WTC11 (cell line): Measurements from ENCODE around the gene CCDC61. TPM values are rescaled to one million over a fixed set of nuclear protein-coding genes. Genes with fewer than 3 reads are reported as not detected.

Experiments
- ATAC-seq: fragments of 200-7000 bp; cut with Tn5 transposase; 2 replicates; pipeline ENCODE4 v1.10.0; 2021; ENCODE audit warnings: mild to moderate bottlenecking, moderate library complexity
- CTCF ChIA-PET: fragments of 300-600 bp; sonication (Branson Sonifier 250); formaldehyde crosslinking; loops from one replicate; lab custom pipeline; 2021; ENCODE audit warnings: antibody characterized with exemption; lab: Charles Lee
- POLR2A ChIA-PET: fragments of 350-600 bp; sonication (Branson Sonifier 250); formaldehyde crosslinking; loops from one replicate; lab custom pipeline; 2021; ENCODE audit warnings: antibody characterized with exemption; lab: Charles Lee
- DNase-seq: peaks from one replicate; pipeline ENCODE4 v3.0.0; 2021; ENCODE audit warnings: low spot score
- H3K27ac Mint-ChIP-seq: 2 replicates; pipeline ENCODE4 v1.8.0; 2021; ENCODE audit warnings: mixed read lengths
- H3K27me3 Mint-ChIP-seq: 2 replicates; pipeline ENCODE4 v1.8.0; 2021; ENCODE audit warnings: low read depth, mild to moderate bottlenecking, moderate library complexity, mixed read lengths
- H3K36me3 Mint-ChIP-seq: 2 replicates; pipeline ENCODE4 v1.8.0; 2021; ENCODE audit warnings: mixed read lengths
- H3K4me1 Mint-ChIP-seq: 2 replicates; pipeline ENCODE4 v1.8.0; 2022; ENCODE audit warnings: mixed read lengths
- H3K4me3 Mint-ChIP-seq: 2 replicates; pipeline ENCODE4 v1.8.0; 2021; ENCODE audit warnings: mild to moderate bottlenecking, moderate library complexity, mixed read lengths
- H3K9me3 Mint-ChIP-seq: 2 replicates; pipeline ENCODE4 v1.8.0; 2021; ENCODE audit warnings: mixed read lengths
- ATF1 ChIP-seq: sonication (generic); formaldehyde crosslinking; IDR thresholded peaks from 2 replicates; pipeline ENCODE4 v1.8.1; 2023; ENCODE audit warnings: mild to moderate bottlenecking, moderate library complexity, missing genetic modification reagents
- CREB1 ChIP-seq: sonication (generic); formaldehyde crosslinking; IDR thresholded peaks from 2 replicates; pipeline ENCODE4 v1.8.0; 2023; ENCODE audit warnings: mild to moderate bottlenecking, missing genetic modification reagents
- FOXJ3 ChIP-seq: sonication (generic); formaldehyde crosslinking; IDR thresholded peaks from 2 replicates; pipeline ENCODE4 v1.9.0; 2021; ENCODE audit warnings: missing genetic modification reagents, mild to moderate bottlenecking, borderline replicate concordance
- FOXP1 ChIP-seq: sonication (generic); formaldehyde crosslinking; IDR thresholded peaks from 2 replicates; pipeline ENCODE4 v1.8.0; 2022; ENCODE audit warnings: missing genetic modification reagents, mild to moderate bottlenecking, moderate library complexity, borderline replicate concordance
- HMGA2 ChIP-seq: fragments of 250-450 bp; sonication (Bioruptor Pico); IDR thresholded peaks from 2 replicates; pipeline ENCODE4 v1.4.0; 2021; ENCODE audit warnings: mild to moderate bottlenecking, moderate library complexity
- MXD4 ChIP-seq: fragments of 250-450 bp; sonication (Bioruptor Pico); IDR thresholded peaks from 2 replicates; pipeline ENCODE4 v1.8.0; 2021; ENCODE audit warnings: mild to moderate bottlenecking, moderate library complexity, borderline replicate concordance
- TCF7 ChIP-seq: sonication (generic); formaldehyde crosslinking; IDR thresholded peaks from 2 replicates; pipeline ENCODE4 v1.8.0; 2022; ENCODE audit warnings: mild to moderate bottlenecking, low read depth, missing genetic modification reagents, moderate library complexity
- ZNF263 ChIP-seq: sonication (generic); formaldehyde crosslinking; IDR thresholded peaks from 2 replicates; pipeline ENCODE4 v1.8.1; 2022; ENCODE audit warnings: low read depth, mild to moderate bottlenecking, moderate library complexity, missing genetic modification reagents
- total RNA-seq: library from RNA; stranded (reverse); gene quantifications from 3 replicates; pipeline ENCODE4 v1.2.3, GENCODE V29; 2021
- TF ChIP-seq, protein P1 (sequence below): sonication (generic); formaldehyde crosslinking; IDR thresholded peaks from 2 replicates; pipeline ENCODE4 v1.8.1; 2023; ENCODE audit warnings: mild to moderate bottlenecking, missing genetic modification reagents
- TF ChIP-seq, protein P2 (sequence below): fragments of 250-450 bp; sonication (Bioruptor Pico); IDR thresholded peaks from 2 replicates; pipeline ENCODE4 v1.9.0; 2021; ENCODE audit warnings: moderate library complexity, mild to moderate bottlenecking, inconsistent platforms, borderline replicate concordance
- TF ChIP-seq, protein P3 (sequence below): fragments of 250-450 bp; sonication (Bioruptor Pico); IDR thresholded peaks from 2 replicates; pipeline ENCODE4 v1.9.0; 2021; ENCODE audit warnings: mild to moderate bottlenecking, borderline replicate concordance

Gene CCDC61
- total RNA-seq, 1 experiment from 2014 or later = 33.7 TPM

DNA sequence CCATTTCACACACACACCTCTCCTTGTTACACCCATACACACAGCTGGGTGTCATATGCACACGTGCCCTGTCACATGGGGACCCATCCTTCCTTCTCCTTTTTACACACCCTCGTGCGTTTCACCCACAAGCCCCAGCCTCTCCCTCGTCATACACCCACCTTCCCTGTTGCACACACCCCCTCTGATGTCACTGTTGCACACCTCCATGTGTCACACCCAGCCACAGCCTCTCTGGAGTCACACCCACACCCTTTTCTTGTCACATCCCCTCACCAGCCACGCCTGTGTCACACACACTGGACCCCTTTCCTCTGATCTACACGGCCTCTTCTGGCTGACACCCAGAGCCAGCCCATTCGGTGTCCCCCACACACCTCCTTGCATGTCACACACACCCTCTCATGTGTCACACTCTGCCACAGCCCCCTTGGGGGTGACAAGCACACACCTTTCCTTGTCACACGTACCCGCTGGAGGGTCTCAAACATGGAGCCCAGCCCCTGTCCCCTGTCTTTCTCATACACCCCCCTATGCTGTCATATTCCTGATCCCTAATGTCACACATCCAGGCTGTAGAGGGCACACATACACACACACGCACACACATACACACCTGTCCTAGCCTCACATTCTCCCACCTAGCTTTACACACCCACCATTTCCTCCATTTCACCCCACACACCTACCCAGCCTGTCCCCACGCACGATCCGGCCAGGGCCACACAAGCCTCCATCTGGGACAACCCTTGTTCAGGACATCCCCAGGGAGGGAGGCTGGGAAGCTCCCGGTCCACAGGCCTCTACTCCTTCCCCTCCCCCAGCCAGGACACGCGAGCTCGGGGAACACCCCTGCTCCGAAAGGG, 23.0 kb upstream of the CCDC61 start:
- ATAC-seq (no peak), DNase-seq (no peak)
- Mint-ChIP-seq H3K9me3 (no peaks in the 10 kb centered on the region), H3K4me3 (peak overlapping the region; percentile 59), H3K27me3 (peaks cover 82% of the 10 kb centered on the region), H3K4me1 (peaks cover 20% of the 10 kb centered on the region), H3K27ac (no peak overlapping the region), H3K36me3 (no peaks in the 10 kb centered on the region)
- ChIA-PET POLR2A (interaction anchor here (0.6 kb wide), 2 partner anchors 19 to 33 kb away, joined by 3 to 5 read pairs; no protein-coding TSS in a partner anchor), CTCF (interaction anchor here (0.7 to 1.9 kb wide), 2 partner anchors 12 to 198 kb away, joined by 4 to 11 read pairs; no protein-coding TSS in a partner anchor)
- no peak for TF ChIP-seq ZNF263 (CRISPR knock-in tag)
- TF ChIP-seq, protein P1, sequence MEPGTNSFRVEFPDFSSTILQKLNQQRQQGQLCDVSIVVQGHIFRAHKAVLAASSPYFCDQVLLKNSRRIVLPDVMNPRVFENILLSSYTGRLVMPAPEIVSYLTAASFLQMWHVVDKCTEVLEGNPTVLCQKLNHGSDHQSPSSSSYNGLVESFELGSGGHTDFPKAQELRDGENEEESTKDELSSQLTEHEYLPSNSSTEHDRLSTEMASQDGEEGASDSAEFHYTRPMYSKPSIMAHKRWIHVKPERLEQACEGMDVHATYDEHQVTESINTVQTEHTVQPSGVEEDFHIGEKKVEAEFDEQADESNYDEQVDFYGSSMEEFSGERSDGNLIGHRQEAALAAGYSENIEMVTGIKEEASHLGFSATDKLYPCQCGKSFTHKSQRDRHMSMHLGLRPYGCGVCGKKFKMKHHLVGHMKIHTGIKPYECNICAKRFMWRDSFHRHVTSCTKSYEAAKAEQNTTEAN (CRISPR knock-in tag) = peak; percentile 82; the same call in 1 of the 2 replicates
- TF ChIP-seq TCF7 = 0 out of 2 replicates have a peak, but pooled peaks have one; percentile 32

DNA sequence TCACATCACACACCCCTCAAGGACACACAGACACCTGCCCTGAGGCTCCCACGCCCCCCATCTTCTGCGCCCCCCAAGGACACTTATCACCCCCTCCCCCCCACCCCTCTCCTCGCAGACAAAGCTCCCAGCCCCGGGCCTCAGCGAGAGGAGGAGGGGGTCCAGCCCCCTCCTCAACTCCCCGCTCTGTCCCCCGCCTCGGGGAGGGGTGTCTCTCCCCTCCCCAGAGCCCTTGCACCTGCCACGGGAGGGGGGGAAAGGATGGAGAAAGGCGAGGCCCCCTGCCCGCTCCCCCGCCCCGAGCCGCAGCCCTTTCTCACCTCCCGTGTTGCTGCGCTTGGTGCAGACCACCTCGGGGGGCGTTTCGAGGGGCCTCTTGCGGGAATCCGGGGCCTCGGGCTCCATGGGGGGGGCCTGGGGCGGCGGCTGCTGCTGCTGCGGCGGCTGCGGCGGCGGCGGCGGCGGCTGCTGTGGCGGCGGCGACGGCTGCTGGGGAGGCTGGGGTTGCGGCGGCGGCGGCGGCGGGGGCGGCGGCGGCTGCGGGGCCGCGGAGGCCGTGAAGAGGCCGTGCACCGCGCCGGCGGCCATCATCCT, 22.2 kb upstream of the CCDC61 start:
- ATAC-seq = no peak
- DNase-seq = peak; percentile 32
- POLR2A ChIA-PET = interaction anchor here (0.6 kb wide), 1 partner anchor 20 kb away, joined by 3 read pairs; no protein-coding TSS in a partner anchor
- H3K36me3 Mint-ChIP-seq = no peaks in the 10 kb centered on the region
- H3K4me1 Mint-ChIP-seq = peaks cover 16% of the 10 kb centered on the region
- CTCF ChIA-PET = interaction anchor here (0.7 to 1.9 kb wide), 2 partner anchors 12 to 198 kb away, joined by 4 to 11 read pairs; no protein-coding TSS in a partner anchor
- H3K9me3 Mint-ChIP-seq = no peaks in the 10 kb centered on the region
- no peak overlapping the region for H3K27ac Mint-ChIP-seq
- TF ChIP-seq CREB1 (CRISPR knock-in tag) = no peak
- TF ChIP-seq, protein P2, sequence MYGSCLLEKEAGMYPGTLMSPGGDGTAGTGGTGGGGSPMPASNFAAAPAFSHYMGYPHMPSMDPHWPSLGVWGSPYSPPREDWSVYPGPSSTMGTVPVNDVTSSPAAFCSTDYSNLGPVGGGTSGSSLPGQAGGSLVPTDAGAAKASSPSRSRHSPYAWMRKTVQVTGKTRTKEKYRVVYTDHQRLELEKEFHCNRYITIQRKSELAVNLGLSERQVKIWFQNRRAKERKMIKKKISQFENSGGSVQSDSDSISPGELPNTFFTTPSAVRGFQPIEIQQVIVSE (CRISPR knock-in tag) = no peak
- TF ChIP-seq FOXP1 (CRISPR knock-in tag) = no peak
- no peak for TF ChIP-seq ZNF263 (CRISPR knock-in tag)
- TF ChIP-seq ATF1 (CRISPR knock-in tag) = no peak
- no peak for TF ChIP-seq FOXJ3 (CRISPR knock-in tag)
- TF ChIP-seq MXD4 (CRISPR knock-in tag) = no peak
- no peak for TF ChIP-seq HMGA2
- TF ChIP-seq, protein P3, sequence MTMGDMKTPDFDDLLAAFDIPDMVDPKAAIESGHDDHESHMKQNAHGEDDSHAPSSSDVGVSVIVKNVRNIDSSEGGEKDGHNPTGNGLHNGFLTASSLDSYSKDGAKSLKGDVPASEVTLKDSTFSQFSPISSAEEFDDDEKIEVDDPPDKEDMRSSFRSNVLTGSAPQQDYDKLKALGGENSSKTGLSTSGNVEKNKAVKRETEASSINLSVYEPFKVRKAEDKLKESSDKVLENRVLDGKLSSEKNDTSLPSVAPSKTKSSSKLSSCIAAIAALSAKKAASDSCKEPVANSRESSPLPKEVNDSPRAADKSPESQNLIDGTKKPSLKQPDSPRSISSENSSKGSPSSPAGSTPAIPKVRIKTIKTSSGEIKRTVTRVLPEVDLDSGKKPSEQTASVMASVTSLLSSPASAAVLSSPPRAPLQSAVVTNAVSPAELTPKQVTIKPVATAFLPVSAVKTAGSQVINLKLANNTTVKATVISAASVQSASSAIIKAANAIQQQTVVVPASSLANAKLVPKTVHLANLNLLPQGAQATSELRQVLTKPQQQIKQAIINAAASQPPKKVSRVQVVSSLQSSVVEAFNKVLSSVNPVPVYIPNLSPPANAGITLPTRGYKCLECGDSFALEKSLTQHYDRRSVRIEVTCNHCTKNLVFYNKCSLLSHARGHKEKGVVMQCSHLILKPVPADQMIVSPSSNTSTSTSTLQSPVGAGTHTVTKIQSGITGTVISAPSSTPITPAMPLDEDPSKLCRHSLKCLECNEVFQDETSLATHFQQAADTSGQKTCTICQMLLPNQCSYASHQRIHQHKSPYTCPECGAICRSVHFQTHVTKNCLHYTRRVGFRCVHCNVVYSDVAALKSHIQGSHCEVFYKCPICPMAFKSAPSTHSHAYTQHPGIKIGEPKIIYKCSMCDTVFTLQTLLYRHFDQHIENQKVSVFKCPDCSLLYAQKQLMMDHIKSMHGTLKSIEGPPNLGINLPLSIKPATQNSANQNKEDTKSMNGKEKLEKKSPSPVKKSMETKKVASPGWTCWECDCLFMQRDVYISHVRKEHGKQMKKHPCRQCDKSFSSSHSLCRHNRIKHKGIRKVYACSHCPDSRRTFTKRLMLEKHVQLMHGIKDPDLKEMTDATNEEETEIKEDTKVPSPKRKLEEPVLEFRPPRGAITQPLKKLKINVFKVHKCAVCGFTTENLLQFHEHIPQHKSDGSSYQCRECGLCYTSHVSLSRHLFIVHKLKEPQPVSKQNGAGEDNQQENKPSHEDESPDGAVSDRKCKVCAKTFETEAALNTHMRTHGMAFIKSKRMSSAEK (CRISPR knock-in tag) = no peak
- peak overlapping the region; percentile 59 for H3K4me3 Mint-ChIP-seq
- H3K27me3 Mint-ChIP-seq = peaks cover 85% of the 10 kb centered on the region
